Measurements from ENCODE around the gene IRX4.
"Not testable (repeated sequence)": the region's sequence is repeated elsewhere in the genome, so short reads cannot be mapped to it uniquely, and the experiment has no call there.

IRX4 gene

DNA sequence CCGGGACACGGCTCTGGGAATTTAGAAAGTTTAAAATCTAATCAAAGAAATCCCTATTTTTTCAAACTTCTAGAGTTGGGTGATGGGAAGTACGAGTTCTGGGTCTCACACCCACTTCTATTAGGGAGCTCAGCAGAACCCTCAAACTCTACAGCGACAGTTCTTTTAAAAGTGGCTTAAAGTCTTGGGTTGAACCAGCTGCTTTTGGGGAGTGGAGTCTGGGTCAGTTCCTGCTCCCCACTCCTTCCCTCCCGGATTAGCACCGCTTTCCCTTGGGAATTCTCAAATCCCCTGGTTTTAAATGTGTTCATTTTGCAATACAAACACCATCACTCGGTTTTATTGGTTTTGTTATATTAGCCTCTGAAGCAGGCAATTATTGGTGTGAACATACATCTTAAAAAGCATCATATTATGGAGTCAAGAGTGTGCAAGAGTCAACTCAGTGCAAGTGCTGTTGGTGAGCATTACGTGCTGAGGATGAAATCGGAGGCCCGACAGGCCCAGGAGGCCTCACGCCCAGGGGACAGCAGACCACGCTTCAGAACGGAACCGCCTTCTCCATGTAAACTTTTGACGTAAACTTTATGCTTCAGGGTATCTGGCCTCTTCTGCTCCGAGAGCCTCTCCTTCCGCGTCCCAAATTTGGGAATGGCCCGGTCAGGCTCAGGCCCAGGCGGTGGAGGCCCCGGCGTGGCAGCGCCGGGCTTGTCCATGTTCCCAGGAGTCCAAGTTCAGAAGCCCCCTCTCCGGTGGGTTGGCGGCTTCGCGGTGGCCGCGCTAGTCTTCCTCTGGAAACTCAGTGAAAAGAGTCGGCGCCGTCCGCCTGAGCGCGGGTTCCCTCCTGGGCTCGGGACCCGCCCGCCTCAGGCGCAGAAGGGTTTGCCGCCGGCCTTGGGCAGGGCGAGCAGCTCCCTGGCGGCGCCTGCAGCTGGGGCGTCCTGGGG is 5.3 kb downstream of the IRX4 start:
- no peak for DNase-seq

DNA sequence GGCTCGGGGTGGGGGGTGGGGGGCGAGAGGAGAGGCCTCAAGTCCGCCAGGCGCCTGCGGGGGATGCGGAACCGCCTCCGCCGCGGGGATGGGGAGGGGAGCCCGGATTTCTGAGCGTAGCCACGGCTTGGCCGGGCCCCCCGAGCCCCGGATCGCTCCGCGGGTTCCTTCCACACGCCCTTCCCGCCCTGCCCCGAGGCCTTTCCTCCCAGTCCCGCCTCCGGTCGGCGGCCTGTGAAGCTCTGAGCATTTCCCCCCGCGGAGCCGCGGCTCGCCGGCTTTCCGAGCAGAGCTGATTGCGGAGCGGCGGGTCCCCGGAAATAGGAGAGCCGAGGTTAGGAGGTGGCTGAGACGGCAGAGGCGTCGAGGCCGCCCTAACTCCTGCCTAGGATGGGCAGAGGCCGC is 6.1 kb downstream of the IRX4 start:
- DNase-seq, result no peak

DNA sequence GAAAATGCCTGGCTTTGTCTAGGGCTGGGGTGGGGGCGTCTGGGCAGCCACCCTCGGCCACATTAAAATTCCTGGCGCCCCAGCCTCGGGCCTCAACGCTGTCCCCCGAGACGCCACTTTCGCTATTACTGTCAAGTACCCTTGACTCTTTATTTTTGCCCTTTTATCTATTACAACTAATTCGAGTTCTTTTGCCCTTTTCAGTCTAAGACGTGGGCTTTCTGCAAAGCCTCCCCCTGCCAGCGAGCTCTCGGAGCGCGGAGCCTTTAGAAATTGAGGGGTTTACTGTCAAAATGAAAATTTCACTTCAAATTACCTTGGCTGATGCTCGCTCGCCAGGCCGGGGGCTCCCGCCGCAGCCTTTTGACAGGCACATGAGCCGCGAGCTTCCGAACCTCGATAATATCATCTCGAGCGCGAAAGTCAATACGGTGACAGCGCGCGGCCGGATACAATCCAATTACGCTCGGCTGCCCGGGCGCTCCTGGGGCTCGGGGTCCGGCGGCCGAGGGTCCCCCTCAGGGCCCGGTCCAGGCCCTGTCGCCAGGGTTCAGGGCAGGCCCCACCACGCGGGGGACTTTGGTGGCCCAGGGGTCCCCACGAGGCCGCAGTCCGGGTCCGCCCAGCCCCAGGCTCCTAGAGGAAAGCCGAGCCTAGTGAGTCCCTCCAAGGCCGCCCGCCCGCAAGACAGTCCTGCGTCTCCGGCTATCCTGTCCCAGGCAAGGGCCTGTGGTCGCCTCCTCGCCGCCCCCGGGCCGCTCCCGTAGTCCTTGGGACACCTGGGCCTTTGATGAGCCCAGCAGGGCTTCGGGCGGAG is 6.7 kb downstream of the IRX4 start:
- DNase-seq, result no peak

DNA sequence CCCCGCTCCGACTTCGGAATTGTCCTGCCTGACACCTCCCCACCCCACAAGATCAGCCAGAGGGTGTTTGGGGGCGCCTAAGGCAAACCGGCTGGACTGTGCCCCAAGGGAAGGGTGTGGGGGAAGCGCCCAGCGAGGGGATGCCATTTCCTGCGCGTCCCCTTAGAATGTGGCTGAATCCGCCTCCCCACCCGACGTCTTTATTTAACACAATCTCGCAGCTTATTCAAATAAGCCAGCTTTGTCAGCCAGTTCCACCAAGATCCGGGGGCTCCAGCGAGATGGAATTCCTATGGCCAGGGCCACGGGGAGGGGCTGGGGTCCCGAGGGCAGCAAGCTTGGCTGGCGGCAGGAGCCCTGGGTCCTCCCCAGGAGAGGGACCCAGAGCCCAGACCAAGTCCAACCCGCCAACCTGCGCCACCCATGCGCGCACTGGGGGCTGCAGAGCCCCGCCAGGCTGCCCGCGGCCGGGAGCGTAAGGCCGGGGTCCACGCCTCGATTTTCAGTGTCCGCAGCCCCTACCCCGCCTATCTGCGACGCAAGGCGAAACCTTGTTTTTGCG is 7.4 kb downstream of the IRX4 start:
- no peak for DNase-seq

DNA sequence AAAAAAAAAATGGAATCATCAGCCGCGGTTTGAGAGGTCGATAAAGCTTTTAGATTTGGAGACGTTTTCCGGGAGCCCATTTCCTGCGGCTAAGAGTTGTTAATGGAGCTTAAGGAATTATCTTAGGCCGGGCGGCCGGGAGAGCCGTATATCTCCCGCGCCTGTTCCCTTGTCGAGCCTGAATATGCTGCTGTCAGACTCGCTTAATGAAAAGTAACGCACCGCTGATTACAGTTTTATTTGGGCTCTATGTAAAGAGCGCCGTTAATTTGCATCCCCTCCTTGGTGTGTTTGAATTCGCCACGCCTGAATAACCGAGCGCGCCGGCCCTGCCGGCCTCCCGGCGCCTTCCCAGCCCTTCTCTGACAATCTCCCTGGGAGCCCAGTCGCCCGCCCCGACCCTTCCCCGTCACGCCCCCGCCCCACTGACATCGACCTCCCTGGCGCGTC is 7.9 kb downstream of the IRX4 start:
- no peak for DNase-seq

DNA sequence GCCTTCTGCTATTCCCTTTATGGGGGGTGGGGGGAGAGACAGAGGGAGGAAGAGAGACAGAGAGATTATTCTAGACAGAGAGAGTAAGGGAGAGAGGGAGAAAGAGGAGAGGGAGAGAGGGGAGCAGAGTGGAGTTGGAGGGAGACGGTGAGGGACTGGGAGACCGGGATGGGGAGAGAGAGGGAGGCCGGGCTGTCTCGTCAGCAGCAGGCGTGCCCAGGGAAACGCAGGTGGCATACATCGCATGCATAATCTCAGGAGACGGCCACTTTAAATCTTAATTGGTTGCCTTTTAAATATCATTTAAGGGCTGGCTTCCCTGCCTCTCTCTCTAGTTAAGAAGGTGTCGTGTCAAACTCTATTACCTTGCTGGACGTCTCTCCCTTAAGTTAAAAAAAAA is 8.4 kb downstream of the IRX4 start:
- DNase-seq, result no peak

DNA sequence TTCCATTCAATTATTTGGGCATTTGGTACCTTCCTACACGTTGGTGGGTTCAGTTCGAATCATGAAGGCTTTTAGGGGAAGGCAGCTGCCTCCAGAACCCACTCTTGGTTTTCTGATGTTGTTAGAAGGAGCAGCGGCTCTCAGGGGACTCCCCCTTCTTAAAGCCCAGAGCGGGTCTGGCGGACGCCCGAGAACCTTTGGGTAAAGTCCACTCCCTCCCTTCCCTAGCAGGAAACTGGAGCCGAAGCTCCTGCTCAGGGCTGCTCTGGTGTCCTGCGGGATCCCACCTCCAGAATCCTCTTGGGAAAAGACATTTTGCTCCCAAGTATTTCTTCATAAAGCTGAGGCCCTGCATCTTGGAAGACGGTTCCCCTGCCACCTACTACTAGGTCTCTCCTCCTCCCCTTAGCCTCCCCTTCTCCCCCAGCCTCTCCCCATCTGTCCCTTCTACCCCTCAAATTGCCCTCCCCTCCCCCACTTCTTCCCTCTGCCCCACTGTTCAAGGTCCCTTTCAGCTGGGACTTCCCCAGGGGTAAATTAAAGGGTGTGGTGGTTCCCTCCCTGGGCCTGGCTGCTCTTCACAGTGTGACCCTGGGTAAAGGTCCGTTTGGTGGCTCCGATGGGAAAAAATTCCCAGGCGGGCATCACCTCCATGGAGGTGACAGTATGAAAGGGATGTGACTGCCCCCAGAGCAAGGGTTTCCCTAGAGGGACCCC is 9.3 kb downstream of the IRX4 start:
- no peak for DNase-seq

DNA sequence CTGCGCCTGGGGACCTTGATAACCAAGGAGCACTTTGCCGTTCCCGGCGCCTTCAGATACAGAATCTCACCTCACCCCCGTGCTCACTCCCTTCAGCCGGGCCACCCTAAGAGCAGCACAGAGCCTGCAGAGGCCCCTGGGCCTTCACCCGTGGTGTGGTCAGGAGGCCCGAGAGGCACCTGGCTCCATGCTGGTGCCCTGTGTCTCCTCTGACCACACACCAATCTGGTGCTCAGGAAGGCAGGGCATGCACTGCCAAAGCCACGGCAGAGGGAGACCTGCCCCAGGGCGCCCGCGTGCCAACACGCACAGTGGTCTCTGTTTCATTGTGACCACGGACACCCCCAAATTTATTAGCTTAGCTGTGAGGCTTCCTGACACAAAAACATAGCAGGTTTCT is 11.3 kb downstream of the IRX4 start:
- no peak for DNase-seq

DNA sequence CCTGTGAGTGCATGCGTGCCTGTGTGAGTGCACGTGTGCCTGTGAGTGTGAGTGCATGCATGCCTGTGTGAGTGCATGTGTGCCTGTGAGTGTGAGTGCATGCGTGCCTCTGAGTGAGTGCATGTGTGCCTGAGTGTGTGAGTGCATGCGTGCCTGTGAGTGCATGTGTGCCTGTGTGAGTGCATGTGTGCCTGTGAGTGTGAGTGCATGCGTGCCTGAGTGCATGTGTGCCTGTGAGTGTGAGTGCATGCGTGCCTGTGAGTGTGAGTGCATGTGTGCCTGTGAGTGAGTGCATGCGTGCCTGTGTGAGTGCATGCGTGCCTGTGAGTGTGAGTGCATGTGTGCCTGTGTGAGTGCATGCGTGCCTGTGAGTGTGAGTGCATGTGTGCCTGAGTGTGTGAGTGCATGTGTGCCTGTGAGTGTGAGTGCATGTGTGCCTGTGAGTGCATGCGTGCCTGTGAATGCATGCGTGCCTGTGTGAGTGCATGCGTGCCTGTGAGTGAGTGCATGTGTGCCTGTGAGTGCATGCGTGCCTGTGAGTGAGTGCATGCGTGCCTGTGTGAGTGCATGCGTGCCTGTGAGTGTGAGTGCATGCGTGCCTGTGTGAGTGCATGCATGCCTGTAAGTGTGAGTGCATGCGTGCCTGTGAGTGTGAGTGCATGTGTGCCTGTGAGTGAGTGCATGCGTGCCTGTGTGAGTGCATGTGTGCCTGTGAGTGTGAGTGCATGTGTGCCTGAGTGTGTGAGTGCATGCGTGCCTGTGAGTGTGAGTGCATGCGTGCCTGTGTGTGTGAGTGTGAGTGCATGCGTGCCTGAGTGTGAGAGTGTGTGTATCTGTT is 12.1 kb downstream of the IRX4 start:
- not testable (repeated sequence) for DNase-seq

DNA sequence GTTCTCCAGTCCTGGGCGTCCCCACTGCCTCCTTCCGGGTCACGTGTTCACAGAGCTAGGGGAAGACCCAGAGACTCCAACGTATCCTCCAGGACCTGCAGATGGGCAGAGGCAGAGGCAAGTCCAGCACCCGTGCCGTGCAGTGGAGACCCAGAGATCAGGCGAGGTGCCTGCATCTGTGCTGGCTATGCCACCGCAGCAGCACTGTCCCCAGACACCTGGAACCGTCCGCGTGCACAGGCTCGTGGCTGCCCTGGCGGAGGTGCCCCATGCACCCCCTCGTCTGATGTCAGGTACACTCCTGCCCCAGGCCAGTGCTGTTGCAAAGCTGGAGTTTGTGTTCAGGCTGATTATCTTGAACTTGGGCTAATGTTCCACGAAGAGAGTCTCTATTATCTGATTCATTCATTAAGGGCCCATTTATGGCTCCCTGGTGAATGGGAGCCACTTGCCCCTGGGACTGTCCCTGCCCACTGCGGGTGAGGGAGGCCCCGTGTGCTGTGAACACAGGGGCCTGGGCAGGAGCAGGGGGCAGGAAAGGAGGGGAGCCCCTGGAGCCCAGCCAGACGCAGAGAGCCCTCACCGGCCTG is 13.7 kb downstream of the IRX4 start:
- DNase-seq, result no peak

DNA sequence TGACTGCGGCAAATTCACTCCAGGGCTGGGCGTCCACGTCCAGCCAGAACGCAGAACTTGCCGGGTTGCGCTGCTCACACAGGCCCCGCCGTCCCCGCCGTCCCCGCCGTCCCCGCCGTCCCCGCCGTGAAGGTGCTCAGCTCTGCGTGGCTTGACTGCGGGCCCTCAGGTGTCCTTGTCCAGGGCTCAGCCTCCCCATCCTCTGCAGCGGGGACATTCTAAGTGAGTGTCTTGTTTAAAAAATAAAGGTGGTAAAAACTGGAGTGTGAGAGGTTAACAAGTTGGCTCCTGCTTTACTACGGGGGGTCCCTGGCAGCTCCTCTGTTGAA is 14.9 kb downstream of the IRX4 start:
- DNase-seq, result no peak

DNA sequence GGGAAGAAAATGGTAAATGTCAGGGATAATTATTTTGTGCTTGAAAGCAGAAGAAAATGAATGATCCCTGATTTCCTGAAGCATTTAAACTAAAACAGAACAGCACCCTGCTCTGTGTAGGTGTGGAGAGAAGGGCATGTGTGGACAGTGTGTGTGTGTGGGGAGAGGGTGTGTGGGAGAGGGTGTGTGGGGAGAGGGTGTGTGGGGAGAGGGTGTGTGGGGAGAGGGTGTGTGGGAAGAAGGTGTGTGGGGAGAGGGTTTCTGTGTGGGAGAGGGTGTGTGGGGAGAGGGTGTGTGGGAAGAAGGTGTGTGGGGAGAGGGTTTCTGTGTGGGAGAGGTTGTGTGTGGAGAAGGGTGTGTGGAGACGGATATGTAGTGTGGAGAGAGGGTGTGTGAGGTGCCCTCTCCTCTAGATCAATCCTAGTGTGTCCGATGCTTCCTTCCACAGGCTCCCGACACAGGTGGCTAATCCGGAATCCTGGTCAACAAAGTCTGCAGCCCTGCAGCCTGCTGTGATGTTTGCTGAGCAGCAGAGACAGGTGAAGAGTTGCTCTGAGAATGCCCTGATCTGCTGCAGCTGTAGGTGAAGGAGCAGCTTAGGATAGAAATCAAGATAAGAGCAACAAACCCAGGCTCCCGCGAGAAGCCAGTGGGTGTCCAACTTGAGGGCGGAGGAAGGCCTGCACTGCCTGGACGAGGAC is 15.5 kb downstream of the IRX4 start:
- no peak for DNase-seq

DNA sequence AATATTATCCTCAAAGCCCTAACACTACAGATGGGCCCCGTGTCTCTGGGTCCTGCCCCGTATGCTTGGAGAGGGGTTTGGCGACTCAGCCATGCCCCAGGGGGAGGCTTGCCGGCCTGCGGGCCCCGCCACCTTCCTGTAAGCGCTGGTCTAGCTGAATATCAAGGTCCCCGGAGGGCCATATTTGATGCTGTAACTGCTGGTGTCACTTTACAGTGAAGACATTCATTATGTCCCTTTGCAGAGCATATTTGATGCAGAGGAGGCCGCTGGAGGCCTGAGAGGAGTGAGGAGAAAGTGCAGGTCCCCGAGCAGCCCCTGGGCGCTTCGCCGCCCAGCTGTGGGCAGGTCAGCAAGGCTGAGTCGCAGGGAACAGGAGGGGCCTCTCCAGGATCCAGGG is 16.8 kb downstream of the IRX4 start:
- DNase-seq, result no peak

DNA sequence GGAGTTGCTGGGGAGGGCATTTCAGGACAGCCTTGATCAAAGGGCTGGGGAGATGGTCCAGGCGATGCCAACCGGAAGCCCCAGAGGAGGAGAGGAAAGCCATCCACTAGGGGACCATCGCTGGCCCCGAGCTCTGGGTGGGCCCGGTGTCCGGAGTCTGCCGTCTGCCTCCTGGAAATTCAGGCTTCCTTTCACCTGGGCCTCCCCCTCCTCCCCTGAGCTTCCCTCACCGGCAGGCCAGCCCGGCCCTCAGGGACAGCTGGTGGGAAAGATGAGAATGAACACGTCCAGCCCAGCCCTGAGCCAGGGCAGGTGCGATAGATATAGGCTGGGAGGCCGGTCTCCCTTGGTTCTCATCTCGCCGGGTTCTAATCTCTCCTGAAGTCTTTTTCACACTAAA is 17.2 kb downstream of the IRX4 start:
- DNase-seq, result no peak

DNA sequence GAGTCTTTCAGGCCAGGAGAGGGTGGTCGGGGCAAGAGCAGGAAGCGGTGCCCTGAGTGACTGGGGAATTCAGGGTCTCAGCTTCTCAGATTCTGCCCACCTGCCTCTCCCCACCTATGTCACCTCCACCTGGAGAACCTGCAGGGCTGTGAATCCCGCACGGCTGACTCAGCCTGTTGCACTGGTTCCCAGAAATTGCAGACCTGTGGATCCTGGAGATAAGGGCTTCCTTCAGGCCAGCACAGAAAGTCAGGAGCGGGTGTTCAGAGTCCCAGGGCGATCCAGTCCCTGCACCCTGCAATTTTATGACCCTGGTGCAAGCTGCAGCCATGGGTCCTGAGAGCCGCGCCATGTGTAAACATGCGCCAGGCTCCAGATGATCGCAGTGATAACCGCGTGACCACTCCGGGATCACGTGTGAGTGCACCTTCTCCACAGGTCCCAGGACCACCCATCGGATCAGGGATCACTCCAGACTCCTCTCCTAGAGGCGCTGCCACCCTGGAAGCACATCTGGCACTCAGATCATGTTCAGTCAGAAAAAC is 17.8 kb downstream of the IRX4 start:
- no peak for DNase-seq

DNA sequence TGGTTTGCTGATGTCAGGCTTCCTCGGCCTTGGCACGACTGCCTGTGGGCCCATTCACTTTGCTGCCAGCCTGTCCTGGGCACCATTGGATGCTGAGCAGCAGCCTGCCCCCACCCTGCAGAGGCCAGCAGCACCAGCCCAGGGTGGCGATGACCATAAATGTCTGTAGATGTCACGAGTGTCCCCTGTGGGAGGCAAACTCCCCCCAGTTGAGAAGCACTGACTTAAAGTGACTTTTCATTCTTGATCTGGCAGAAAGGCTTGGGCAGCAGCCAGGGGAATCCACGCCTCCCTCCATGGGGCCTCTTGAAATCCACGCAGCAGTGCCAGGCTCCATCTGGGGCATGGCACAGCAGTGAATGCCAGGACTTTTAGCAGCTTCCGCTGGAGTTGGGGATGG is 21.8 kb downstream of the IRX4 start:
- DNase-seq, result no peak

DNA sequence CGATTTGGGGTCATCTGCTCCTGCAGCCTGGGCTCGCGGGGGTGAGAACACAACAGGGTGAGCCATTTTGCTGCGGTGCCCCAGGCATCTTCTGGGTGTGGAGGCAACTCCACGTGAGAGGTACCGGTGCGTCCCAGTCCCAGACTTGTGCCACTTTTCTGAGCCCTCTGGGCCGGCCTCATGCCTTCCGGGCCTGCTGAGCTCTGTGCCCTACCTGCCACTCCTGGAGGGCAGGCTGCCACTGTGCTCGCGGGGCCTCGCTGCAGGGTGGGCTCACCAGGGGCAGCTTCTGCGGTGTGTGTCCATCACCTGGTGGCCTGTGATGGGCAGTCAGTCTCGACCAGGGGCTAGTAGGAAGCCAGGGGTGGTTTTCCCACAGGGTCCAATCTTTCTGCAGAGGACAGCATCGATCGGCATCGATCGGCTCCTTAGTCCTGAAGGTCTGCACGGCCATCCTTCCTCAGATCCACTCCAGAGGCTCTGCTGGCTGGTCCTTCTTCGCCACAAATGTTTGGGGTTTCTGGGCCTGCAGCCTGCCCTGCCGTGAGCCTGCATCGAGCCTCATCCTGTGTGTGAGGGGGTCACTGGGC is 22.6 kb downstream of the IRX4 start:
- no peak for DNase-seq

DNA sequence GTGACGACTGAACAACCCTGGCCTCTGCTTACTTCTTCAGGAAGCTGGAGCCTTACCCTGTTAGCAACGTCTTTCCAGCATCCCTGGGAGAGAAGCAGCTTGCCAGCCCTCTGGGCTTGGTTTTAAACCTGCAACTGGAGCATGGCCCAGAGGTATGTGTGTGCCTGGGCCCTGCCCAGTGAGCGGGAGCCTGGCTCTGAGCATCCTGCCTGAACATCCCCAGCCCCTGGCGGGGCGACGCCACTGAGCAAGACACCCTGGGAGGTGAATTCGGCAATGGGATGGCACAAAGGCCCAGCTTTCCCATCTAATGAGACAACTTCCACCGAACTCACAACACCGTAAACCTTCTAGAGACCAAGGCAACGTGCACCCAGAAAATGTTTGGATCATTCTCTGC is 23.6 kb downstream of the IRX4 start:
- no peak for DNase-seq

DNA sequence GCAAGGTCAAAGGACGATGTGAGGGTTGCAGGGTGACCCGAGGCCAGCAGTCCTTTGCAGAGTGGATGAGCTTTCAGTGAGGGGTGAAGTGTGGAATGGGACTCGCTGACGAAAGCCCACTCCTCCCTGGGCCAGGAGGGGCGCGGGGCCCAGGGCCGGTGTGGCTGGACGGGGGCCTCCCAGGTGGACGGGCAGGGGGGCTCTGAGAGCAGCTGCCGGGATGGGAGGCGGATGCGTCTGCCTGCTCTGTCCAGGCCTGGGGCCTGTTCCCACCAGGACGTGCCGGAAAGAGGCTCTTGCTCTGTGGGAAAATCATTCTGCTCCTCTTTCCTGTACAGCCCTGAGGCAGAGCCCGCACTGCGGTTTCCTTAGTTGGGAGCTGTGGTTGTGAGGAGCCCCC is 24.3 kb downstream of the IRX4 start:
- no peak for DNase-seq

DNA sequence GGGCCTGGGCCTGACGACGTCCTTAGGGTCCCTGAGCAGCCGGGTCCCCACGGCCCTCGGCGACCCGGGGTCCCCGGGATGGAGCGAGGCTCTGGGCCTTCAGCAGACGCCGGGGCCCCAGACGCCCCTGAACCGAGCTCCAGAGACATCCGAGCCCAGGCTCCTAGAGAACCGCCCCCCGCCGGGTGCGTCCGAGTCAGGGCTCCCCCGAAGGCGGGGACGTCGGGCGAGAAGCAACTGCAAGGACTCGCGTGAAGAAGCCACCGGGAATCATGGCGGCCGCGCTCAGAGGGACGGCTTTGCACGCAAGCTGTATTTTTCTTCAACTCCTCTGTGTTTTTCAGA is 25.5 kb downstream of the IRX4 start:
- no peak for DNase-seq

Data from activated CD4-positive, alpha-beta T cell treated with anti-CD3 and anti-CD28 coated beads for 1 hour (primary cell).